GM10266 (cell line): ENCODE results near the gene KRT28.

ENCODE experiments used
- DNase-seq: peaks from one replicate; pipeline ENCODE4 v3.0.0; 2012; ENCODE audit errors: extremely low spot score
- TF ChIP-seq, protein P1 (sequence below): IDR thresholded peaks from 2 replicates; pipeline ENCODE4 v1.5.1; 2012; ENCODE audit warnings: mild to moderate bottlenecking, low read depth; ENCODE audit not compliant: control insufficient read depth, insufficient read depth; ENCODE audit errors: missing control alignments

The KRT28 gene

DNA sequence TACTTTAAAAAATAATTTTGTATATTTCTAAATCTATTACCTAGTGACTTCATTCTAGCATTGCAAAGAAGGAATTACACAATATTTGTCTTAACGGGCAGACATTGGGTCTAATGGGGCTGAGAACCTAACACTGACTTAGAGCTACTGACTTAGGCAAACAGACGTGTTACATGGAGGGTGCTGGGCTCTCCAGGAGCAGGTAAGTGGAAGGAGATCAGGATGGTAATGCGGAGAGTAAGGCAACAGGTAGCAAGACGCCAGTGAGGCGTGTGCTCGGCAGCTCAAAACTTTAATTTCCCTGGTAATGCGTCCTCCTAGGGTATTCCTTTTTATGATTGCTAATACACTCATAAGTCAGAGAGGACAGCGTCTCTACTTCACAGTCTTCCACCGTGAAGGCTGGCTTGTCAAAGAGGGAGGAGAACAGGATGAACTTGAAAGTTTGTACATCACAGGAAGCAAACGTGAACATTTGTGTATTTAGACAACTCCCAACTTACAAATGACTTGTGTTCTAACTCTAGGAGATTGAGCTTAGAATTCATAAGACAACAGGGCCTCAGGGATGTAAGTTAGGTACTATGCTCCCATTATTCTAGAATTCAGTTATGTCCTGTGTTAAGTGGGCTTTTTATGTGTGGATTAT, 4.6 kb downstream of the KRT28 start:
- TF ChIP-seq, protein P1, sequence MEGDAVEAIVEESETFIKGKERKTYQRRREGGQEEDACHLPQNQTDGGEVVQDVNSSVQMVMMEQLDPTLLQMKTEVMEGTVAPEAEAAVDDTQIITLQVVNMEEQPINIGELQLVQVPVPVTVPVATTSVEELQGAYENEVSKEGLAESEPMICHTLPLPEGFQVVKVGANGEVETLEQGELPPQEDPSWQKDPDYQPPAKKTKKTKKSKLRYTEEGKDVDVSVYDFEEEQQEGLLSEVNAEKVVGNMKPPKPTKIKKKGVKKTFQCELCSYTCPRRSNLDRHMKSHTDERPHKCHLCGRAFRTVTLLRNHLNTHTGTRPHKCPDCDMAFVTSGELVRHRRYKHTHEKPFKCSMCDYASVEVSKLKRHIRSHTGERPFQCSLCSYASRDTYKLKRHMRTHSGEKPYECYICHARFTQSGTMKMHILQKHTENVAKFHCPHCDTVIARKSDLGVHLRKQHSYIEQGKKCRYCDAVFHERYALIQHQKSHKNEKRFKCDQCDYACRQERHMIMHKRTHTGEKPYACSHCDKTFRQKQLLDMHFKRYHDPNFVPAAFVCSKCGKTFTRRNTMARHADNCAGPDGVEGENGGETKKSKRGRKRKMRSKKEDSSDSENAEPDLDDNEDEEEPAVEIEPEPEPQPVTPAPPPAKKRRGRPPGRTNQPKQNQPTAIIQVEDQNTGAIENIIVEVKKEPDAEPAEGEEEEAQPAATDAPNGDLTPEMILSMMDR = no peak
- DNase-seq = no peak

DNA sequence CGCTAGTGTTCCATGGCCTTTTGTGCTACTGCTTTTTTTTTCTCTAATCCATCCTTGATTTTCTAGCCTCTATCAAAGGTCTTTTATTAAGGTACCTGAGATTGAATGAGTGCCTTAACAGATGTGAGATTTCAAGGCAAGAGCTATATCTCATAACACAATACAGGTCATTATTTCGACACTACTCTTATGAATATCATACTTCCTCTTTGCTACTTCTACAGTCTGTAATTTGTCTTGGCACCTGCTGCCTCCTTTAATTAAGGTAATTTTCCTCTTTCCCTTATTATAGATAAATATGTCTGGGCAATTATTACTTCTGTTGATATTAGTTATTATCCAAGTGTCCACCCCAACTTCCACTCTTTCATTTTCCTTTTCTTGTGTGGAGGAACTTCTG, 5.3 kb downstream of the KRT28 start:
- DNase-seq = no peak
- TF ChIP-seq, protein P1 = no peak

DNA sequence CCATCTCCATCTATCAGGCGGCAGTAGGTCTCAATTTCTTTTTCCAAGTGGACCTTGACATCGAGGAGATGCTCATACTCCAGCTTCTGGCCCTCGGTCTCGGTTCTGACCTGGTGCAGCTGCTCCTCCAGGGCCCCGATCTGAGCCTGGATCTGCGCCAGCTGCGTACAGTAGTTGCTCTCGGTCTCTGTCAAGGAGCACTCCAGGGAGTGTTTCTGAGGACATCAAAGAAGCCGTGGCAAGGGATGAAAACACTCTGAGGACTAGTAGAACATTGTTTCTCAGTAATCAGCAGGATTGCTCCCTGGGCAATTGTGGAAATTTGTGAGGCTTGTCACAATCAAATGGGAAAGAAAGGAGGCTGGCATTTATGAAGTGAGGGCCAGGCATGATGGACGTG, 5.9 kb downstream of the KRT28 start:
- no peak for DNase-seq
- TF ChIP-seq, protein P1 = no peak

DNA sequence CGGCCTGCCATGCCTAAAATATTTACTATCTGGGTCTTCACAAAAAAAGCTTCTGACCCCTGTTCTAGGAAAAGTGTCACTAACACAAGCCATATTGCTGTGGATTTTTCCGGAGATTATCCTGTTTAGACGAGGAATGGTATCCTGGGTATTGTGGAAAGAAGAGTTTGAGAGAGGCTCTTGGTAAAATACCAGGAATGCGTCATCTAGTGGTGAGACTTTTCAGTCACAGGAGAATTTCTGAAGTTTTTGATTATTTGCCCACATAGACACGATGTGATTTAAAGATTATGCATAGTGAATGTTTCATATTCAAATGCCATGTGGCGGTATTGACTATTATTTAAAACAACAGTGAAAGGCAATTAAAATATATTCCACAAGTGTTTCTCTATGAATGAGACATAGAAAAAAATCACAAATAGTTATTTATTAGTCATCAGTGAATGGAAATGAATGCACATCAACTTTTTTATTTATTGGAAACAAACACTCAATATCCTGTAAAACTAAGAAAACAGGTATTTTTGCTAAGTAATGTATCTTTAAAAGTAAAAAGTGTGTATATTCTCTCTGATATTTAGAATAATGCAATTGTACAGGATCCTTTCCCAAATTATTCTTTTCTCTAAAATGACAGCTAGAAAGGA, 7.8 kb downstream of the KRT28 start:
- no peak for DNase-seq
- TF ChIP-seq, protein P1 = peak; percentile 38

DNA sequence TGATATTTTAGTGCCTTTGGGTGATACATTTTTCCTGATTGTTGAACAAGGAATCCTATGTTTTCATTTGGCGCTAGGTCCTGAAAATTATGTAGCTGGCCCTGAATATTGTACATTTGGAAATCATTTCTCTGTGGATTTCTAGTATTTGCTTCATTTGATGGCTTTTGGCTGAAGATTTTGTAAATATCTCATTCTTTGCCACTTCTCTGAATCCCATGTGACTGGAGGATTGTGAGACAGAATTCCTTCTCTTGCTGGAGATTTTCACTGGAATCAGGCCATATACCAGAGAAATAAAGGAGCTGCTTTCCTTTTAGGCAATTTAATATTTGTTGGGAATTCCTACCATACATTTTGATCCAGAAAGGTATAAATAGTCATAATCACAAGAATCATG, 8.6 kb downstream of the KRT28 start:
- TF ChIP-seq, protein P1 = no peak
- DNase-seq = no peak

DNA sequence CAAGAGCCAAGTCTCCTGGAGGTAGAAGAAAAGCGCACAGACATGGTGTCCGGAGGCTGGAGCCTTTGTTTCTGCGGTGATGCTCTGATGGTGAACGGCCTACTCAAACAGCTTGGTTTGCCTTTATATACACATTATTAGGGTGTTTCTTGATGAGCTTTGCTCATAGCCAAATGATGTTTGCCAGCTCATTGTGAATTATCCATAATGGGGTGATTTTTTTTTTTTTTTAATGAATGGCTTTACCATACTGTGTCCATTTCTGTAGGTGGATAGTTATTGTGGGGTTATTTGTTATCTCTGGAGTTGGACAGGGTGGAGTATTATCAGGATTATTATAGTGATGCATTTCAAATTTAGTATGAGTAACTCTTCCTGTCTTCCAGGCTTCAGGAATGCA, 17.3 kb downstream of the KRT28 start, which contains the start of gene KRT27:
KRT27 (minus strand) TSS at position 101 of the 400 bp plus-strand sequence; CDS start at position 44, 57 bp downstream.
- TF ChIP-seq, protein P1 = no peak
- no peak for DNase-seq
